Measurements from ENCODE around the gene MT1B.
A peak's percentile ranks its signal among the peaks of the same experiment; 100 is the strongest.

The MT1B gene

DNA sequence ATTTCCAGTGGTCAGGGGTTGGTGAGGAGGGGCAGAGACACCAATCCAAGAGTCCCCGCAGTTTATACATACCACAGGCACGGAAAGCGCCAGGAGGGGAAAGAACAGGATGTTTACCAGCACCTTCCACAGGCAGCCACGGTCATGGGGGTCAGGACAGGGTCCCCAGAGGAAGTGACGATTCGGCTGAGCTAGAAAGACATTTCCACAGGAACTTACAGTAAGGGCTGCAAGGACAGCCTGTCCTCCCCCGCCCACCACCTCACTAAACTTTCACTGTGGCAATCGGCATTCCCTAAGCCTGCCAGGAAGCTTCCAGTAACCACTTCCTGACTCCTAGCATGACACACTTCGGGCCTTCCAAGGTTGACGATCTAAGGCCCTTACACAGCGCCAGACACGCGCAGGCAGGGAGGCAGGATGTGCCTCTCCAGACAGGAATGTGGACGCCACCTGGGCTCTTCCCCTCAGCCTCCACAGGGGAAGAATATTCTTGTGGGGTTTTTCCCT lies 44.5 kb upstream of the MT1B start:
- peak overlapping the region; percentile 94 for H3K4me3 ChIP-seq (replicated peaks; ENCODE audit: low read depth, low read length)
- TF ChIP-seq, protein P1, sequence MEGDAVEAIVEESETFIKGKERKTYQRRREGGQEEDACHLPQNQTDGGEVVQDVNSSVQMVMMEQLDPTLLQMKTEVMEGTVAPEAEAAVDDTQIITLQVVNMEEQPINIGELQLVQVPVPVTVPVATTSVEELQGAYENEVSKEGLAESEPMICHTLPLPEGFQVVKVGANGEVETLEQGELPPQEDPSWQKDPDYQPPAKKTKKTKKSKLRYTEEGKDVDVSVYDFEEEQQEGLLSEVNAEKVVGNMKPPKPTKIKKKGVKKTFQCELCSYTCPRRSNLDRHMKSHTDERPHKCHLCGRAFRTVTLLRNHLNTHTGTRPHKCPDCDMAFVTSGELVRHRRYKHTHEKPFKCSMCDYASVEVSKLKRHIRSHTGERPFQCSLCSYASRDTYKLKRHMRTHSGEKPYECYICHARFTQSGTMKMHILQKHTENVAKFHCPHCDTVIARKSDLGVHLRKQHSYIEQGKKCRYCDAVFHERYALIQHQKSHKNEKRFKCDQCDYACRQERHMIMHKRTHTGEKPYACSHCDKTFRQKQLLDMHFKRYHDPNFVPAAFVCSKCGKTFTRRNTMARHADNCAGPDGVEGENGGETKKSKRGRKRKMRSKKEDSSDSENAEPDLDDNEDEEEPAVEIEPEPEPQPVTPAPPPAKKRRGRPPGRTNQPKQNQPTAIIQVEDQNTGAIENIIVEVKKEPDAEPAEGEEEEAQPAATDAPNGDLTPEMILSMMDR (IDR thresholded peaks at IDR 0.05; ENCODE audit: low read depth, low read length, missing control alignments), result no peak
- DNase-seq (ENCODE audit: extremely low read depth, low read depth), result peak; percentile 97

DNA sequence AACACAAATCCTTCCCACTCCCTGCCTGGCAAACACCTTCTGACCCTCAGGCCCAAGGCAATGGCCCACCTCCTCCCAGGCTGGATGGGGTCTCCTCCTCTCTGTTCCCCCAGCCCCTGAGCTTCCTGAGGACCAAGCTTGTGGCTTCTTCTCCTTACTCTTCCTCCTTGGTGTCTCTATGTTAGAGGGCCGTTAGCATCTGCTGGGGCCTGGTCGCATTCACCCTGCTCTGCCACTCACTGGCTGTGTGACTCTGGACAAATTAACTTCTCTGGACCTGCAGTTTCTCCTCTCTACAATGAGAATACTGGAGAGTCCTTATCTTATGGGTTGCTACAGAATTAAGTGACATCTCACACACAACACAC lies 44.0 kb upstream of the MT1B start:
- TF ChIP-seq, protein P1 (IDR thresholded peaks at IDR 0.05; ENCODE audit: low read depth, low read length, missing control alignments), result no peak
- peak overlapping the region; percentile 94 for H3K4me3 ChIP-seq (replicated peaks; ENCODE audit: low read depth, low read length)
- no peak for DNase-seq (ENCODE audit: extremely low read depth, low read depth)

DNA sequence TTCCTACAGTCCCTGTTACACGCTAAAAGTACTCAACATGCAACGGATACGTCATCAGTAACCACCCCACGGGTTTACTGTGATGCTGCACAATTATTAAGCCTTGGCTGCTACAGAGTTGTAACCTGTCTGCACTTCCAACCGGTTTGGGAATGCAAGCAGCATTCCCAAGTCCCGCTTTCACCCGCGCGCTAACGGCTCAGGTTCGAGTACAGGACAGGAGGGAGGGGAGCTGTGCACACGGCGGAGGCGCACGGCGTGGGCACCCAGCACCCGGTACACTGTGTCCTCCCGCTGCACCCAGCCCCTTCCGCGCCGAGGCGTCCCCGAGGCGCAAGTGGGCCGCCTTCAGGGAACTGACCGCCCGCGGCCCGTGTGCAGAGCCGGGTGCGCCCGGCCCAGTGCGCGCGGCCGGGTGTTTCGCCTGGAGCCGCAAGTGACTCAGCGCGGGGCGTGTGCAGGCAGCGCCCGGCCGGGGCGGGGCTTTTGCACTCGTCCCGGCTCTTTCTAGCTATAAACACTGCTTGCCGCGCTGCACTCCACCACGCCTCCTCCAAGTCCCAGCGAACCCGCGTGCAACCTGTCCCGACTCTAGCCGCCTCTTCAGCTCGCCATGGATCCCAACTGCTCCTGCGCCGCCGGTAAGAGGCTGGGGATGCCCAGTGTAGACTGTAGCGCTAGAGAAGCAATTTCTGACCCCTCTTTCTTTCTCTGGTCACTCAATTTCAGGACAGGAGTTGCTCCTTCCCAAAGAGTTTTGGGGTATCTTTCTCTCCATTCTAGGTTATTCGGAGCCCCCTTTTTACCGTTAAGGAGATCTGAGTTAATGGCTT lies 43.4 kb upstream of the MT1B start, which contains the start of gene MT2A:
Gene MT2A (plus strand): TSS at position 542 of the 833 bp plus-strand sequence. CDS start 72 bp downstream, at position 614.
- DNase-seq (ENCODE audit: extremely low read depth, low read depth), result peak; percentile 87
- peak within 1 kb of the TSS; percentile 94 for H3K4me3 ChIP-seq (replicated peaks; ENCODE audit: low read depth, low read length)
- TF ChIP-seq, protein P1 (IDR thresholded peaks at IDR 0.05; ENCODE audit: low read depth, low read length, missing control alignments), result no peak

DNA sequence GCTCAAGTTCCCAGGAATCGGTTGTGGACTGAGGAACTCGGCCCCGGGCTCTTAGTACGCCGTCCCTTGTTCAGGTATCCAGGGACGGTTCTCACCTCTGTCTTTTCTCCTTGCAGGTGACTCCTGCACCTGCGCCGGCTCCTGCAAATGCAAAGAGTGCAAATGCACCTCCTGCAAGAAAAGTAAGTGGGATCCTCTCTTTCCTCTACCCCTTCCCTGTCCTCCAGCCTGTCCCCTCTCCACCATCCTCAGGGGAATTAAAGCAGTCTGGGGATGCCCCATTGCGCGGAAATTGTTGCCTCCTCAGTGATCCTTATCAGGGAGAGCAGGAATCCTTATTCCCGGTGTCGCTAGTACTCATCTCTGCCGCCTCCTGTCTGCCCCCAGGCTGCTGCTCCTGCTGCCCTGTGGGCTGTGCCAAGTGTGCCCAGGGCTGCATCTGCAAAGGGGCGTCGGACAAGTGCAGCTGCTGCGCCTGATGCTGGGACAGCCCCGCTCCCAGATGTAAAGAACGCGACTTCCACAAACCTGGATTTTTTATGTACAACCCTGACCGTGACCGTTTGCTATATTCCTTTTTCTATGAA lies 42.7 kb upstream of the MT1B start:
- no peak for DNase-seq (ENCODE audit: extremely low read depth, low read depth)
- TF ChIP-seq, protein P1 (IDR thresholded peaks at IDR 0.05; ENCODE audit: low read depth, low read length, missing control alignments), result no peak
- peak overlapping the region; percentile 94 for H3K4me3 ChIP-seq (replicated peaks; ENCODE audit: low read depth, low read length)

DNA sequence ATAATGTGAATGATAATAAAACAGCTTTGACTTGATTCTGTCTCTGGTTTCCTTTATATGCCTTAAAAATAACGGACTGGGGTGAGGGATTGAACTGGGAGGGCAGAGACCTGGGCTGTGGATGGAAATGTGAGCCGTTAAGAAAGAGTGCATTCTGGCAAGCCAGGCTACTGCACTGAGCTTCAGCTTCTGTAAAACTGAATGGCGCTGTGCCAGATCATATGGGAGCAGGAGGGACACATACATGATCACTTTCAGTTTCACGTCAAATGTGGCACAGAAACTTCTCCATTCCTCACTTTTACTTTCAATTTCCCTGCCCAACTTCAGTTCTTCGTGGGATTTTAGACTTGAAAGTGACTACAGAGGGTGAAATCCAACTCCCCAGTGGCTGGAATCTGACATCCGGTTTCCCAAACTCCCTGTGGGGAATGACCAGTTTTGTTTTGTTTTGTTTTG lies 42.2 kb upstream of the MT1B start:
- TF ChIP-seq, protein P1 (IDR thresholded peaks at IDR 0.05; ENCODE audit: low read depth, low read length, missing control alignments), result no peak
- peak overlapping the region; percentile 94 for H3K4me3 ChIP-seq (replicated peaks; ENCODE audit: low read depth, low read length)
- no peak for DNase-seq (ENCODE audit: extremely low read depth, low read depth)

DNA sequence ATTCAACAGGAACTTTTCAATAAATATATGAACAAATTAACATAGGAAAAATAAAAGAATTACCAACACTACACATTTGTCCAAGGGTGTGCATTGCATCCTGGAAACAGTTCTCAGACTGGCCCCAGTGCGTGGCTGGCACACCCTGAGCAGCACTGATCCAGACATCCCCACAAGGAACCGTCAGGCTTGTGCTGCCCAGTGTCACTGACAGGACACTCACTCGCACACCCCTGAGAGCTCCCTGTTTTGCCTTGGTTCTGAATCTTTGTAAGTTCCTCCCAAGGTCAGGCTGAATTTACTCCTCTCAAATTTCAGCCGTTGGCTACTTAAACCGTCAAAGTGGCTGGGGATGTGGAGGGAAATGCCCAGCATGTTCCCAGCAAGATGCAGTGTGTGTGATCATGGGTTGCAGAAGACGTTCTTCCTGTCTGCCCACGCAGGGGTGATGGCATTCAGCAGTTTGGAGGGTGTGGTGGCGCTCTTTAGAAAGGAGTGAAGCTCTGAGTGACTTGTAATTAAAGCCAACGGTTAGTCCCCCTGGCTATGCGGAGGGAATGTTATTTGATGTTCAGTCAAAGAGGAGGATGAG lies 41.6 kb upstream of the MT1B start:
- DNase-seq (ENCODE audit: extremely low read depth, low read depth), result no peak
- TF ChIP-seq, protein P1 (IDR thresholded peaks at IDR 0.05; ENCODE audit: low read depth, low read length, missing control alignments), result no peak
- H3K4me3 ChIP-seq (replicated peaks; ENCODE audit: low read depth, low read length), result peak overlapping the region; percentile 94

Data from HFF-Myc (cell line).